IMR-90 (cell line): ENCODE data around the gene TOGARAM1. TPM values are rescaled to one million over a fixed set of nuclear protein-coding genes. Genes with fewer than 3 reads are reported as not detected.

Source experiments
- ATAC-seq: fragments of 200-7000 bp; cut with Tn5 transposase; 2 replicates; pipeline ENCODE4 v1.9.1; 2020; ENCODE audit warnings: low read depth, mild to moderate bottlenecking, moderate library complexity
- BruUV-seq: library from RNA; stranded (reverse); fragments of 400-500 nt; replicated peaks from 2 replicates; lab custom pipeline; 2021; lab: Mats Ljungman, UMichigan
- CTCF ChIA-PET: fragments of 300-600 bp; formaldehyde crosslinking; extraction: SDS; loops from one replicate; lab custom pipeline; 2021; ENCODE audit warnings: antibody characterized with exemption; lab: Yijun Ruan, JAX
- POLR2A ChIA-PET: fragments of 300-600 bp; sonication (Branson Sonifier 250); formaldehyde crosslinking; loops from one replicate; lab custom pipeline; 2022; ENCODE audit warnings: antibody characterized with exemption; ENCODE audit not compliant: unreplicated experiment; lab: Charles Lee
- DNase-seq: peaks from one replicate; pipeline ENCODE4 v3.0.0; 2013
- H2AFZ ChIP-seq: replicated peaks from 2 replicates; pipeline ENCODE3; 2013; ENCODE audit warnings: low read length, mild to moderate bottlenecking; ENCODE audit not compliant: poor library complexity
- H2AK5ac ChIP-seq: 2 replicates; pipeline ENCODE4 v1.6.1; 2013; ENCODE audit warnings: low read depth, low read length, inconsistent platforms
- H2AK9ac ChIP-seq: replicated peaks from 2 replicates; pipeline ENCODE3; 2013; ENCODE audit warnings: mild to moderate bottlenecking, low read depth, low read length, moderate library complexity; ENCODE audit not compliant: poor library complexity
- H2BK120ac ChIP-seq: 2 replicates; pipeline ENCODE4 v1.6.1; 2013; ENCODE audit warnings: low read depth, low read length, inconsistent platforms
- H2BK15ac ChIP-seq: 3 replicates; pipeline ENCODE4 v1.6.1; 2013; ENCODE audit warnings: low read depth, low read length, inconsistent platforms
- H2BK20ac ChIP-seq: 2 replicates; pipeline ENCODE4 v1.6.1; 2013; ENCODE audit warnings: low read depth, mild to moderate bottlenecking, inconsistent platforms, low read length, moderate library complexity
- H2BK5ac ChIP-seq: 2 replicates; pipeline ENCODE4 v1.6.1; 2013; ENCODE audit warnings: mild to moderate bottlenecking, low read depth, low read length, inconsistent platforms; ENCODE audit not compliant: poor library complexity, severe bottlenecking
- H3K14ac ChIP-seq: replicated peaks from 2 replicates; pipeline ENCODE4 v1.6.1; 2013; ENCODE audit warnings: low read depth, low read length, inconsistent platforms
- H3K18ac ChIP-seq: 2 replicates; pipeline ENCODE4 v1.6.1; 2013; ENCODE audit warnings: low read depth, low read length, control low read depth
- H3K23ac ChIP-seq: 2 replicates; pipeline ENCODE4 v1.6.1; 2013; ENCODE audit warnings: low read depth, low read length, inconsistent platforms
- H3K27ac ChIP-seq: 2 replicates; pipeline ENCODE4 v1.5.1; 2013; ENCODE audit warnings: mild to moderate bottlenecking, control low read depth, low read length; ENCODE audit not compliant: insufficient read depth
- H3K27me3 ChIP-seq: 2 replicates; pipeline ENCODE4 v1.6.1; 2013; ENCODE audit warnings: low read length; ENCODE audit not compliant: control insufficient read depth, insufficient read depth
- H3K36me3 ChIP-seq: 2 replicates; pipeline ENCODE4 v1.6.1; 2013; ENCODE audit warnings: low read length, mixed read lengths; ENCODE audit not compliant: control insufficient read depth, insufficient read depth
- H3K4ac ChIP-seq: 2 replicates; pipeline ENCODE4 v1.6.1; 2013; ENCODE audit warnings: low read depth, low read length, inconsistent platforms
- H3K4me1 ChIP-seq: 2 replicates; pipeline ENCODE4 v1.6.1; 2013; ENCODE audit warnings: low read length, mixed read lengths; ENCODE audit not compliant: control insufficient read depth, insufficient read depth
- H3K4me2 ChIP-seq: 2 replicates; pipeline ENCODE4 v1.6.1; 2013; ENCODE audit warnings: low read depth, mild to moderate bottlenecking, control low read depth, low read length, moderate library complexity
- H3K4me3 ChIP-seq: 2 replicates; pipeline ENCODE4 v1.5.1; 2013; ENCODE audit warnings: low read depth, mild to moderate bottlenecking, control low read depth, low read length, moderate library complexity; ENCODE audit not compliant: insufficient read depth
- H3K56ac ChIP-seq: 2 replicates; pipeline ENCODE4 v1.6.1; 2013; ENCODE audit warnings: low read length, inconsistent platforms; ENCODE audit not compliant: insufficient read depth; ENCODE audit errors: extremely low read depth
- H3K79me1 ChIP-seq, 2 experiments: 2 replicates each; pipeline ENCODE4 v1.6.1; 2013; ENCODE audit warnings: low read length in 2 of 2, inconsistent platforms in 1 of 2, low read depth in 1 of 2
- H3K9ac ChIP-seq: 2 replicates; pipeline ENCODE4 v1.6.1; 2013; ENCODE audit warnings: low read depth, low read length, control low read depth
- H3K9me1 ChIP-seq: 2 replicates; pipeline ENCODE4 v1.6.1; 2013; ENCODE audit warnings: low read length, inconsistent platforms; ENCODE audit not compliant: insufficient read depth
- H3K9me3 ChIP-seq: 2 replicates; pipeline ENCODE4 v1.6.1; 2013; ENCODE audit warnings: low read length; ENCODE audit not compliant: control insufficient read depth, insufficient read depth
- H4K20me1 ChIP-seq: 2 replicates; pipeline ENCODE4 v1.6.1; 2013; ENCODE audit warnings: low read length, inconsistent platforms; ENCODE audit not compliant: insufficient read depth
- H4K5ac ChIP-seq: 2 replicates; pipeline ENCODE4 v1.6.1; 2013; ENCODE audit warnings: mild to moderate bottlenecking, low read depth, low read length, control low read depth
- H4K8ac ChIP-seq, 2 experiments: 2 replicates each; pipeline ENCODE4 v1.6.1; 2013; ENCODE audit warnings: low read depth in 2 of 2, low read length in 2 of 2, control low read depth in 1 of 2, inconsistent platforms in 1 of 2
- H4K91ac ChIP-seq: 2 replicates; pipeline ENCODE4 v1.6.1; 2013; ENCODE audit warnings: low read depth, low read length, inconsistent platforms; ENCODE audit not compliant: insufficient read depth
- BHLHE40 ChIP-seq: fragments of 150-350 bp; IDR thresholded peaks from 2 replicates; pipeline ENCODE4 v1.6.1; 2016; ENCODE audit warnings: mild to moderate bottlenecking, low read depth, low read length
- NFE2L2 ChIP-seq: fragments of 150-350 bp; IDR thresholded peaks from 2 replicates; pipeline ENCODE4 v1.6.1; 2016; ENCODE audit warnings: low read depth, mild to moderate bottlenecking, low read length
- RCOR1 ChIP-seq: IDR thresholded peaks from 2 replicates; pipeline ENCODE4 v1.6.1; 2012; ENCODE audit warnings: mild to moderate bottlenecking, low read length, improper control_type of control experiment; ENCODE audit not compliant: insufficient replicate concordance
- RFX5 ChIP-seq: IDR thresholded peaks from 2 replicates; pipeline ENCODE4 v1.8.0; 2012; ENCODE audit warnings: low read depth, mild to moderate bottlenecking, low read length, moderate library complexity
- WGBS, 2 experiments: methylation state at CpG; one replicate each; pipeline versions ENCODE4 v1.1.5 to v1.1.7; 2013; ENCODE audit warnings: missing lambda C conversion rate in 2 of 2; ENCODE audit not compliant: insufficient read length in 1 of 2; ENCODE audit errors: extremely low coverage in 2 of 2; 5-methylcytosine and 5-hydroxymethylcytosine counted together
- dilution Hi-C: fragments of 300-500 bp; cut with HindIII; formaldehyde crosslinking; loops from one replicate; pipeline ENCODE4 v1.14.3; 2018; ENCODE audit warnings: low sequenced_read_pairs; ENCODE audit not compliant: unreplicated experiment
- in situ Hi-C: fragments of 300-500 bp; cut with MboI; formaldehyde crosslinking; loops from 3 replicates; pipeline ENCODE4 v1.14.3; 2019; ENCODE audit warnings: low sequenced_read_pairs, inconsistent platforms, mixed read lengths
- intact Hi-C: fragments of 100-400 bp; cut with micrococcal nuclease; formaldehyde crosslinking; loops from 2 replicates; pipeline ENCODE4 v1.10.0; 2022
- polyA plus RNA-seq, 3 experiments: library from polyadenylated mRNA; depleted of rRNA; stranded (reverse); fragments of >200 nt; gene quantifications; 2 replicates each; pipeline ENCODE4 v1.2.3, GENCODE V29; 2012; ENCODE audit warnings: low replicate concordance in 1 of 3
- total RNA-seq: library from RNA; depleted of rRNA; stranded (reverse); fragments of >200 nt; gene quantifications from 2 replicates; pipeline ENCODE4 v1.2.3, GENCODE V29; 2012

The TOGARAM1 gene
- total and polyA plus RNA-seq, 2 of the 4 experiments (the other 2 are of a cell fraction), result 3.1 to 13.4 TPM

GRCh38 chr14:44937547-44937946, 24.4 kb upstream of the TOGARAM1 start:
- Histone ChIP-seq H3K23ac (no peak overlapping the region), H3K9ac (no peak overlapping the region), H3K4me3 (no peak overlapping the region), H3K4ac (no peak overlapping the region), H4K5ac (no peak overlapping the region), H2BK15ac (no peak overlapping the region), H3K9me1 (no peaks in the 10 kb centered on the region), H2BK20ac (no peak overlapping the region), H2AK9ac (no peak overlapping the region), H2BK5ac (no peak overlapping the region), H3K14ac (no peak overlapping the region), H3K27ac (no peak overlapping the region), H3K4me2 (no peak overlapping the region), H3K9me3 (no peaks in the 10 kb centered on the region; the same call in 1 of the 2 replicates), H3K56ac (no peak overlapping the region), H2AFZ (no peak overlapping the region), H3K18ac (no peak overlapping the region), H2BK120ac (no peak overlapping the region), H4K8ac (no peak overlapping the region), H3K4me1 (no peaks in the 10 kb centered on the region), H3K36me3 (peaks cover 13% of the 10 kb centered on the region), H3K79me1 (peaks cover 11 to 21% of the 10 kb centered on the region in 2 experiments; a peak in 3 of 4 replicates), H4K91ac (no peak overlapping the region), H3K27me3 (no peaks in the 10 kb centered on the region), H2AK5ac (no peak overlapping the region), H4K20me1 (no peaks in the 10 kb centered on the region)
- in situ Hi-C loops (no loop called here), intact Hi-C loops (no loop called here), dilution Hi-C loops (no loop called here)
- no CpG with 5 or more reads among the region's 2 CpGs for WGBS, 2 experiments
- DNase-seq, result no peak
- BruUV-seq, result no TSS peak
- ChIA-PET CTCF (no interaction called here), POLR2A (no interaction called here)
- TF ChIP-seq RCOR1 (no peak), RFX5 (no peak), NFE2L2 (no peak), BHLHE40 (no peak)
- no peak for ATAC-seq
